ENCODE measurements around the gene CCZ1.
"Not testable (repeated sequence)": the region's sequence is repeated elsewhere in the genome, so short reads cannot be mapped to it uniquely, and the experiment has no call there.

- not testable (repeated sequence) for TF ChIP-seq SMAD1 (IDR thresholded peaks at IDR 0.05; ENCODE audit: low read depth, partially characterized antibody); RAD21 (IDR thresholded peaks at IDR 0.05; ENCODE audit: insufficient read depth, low read depth, low read length); YY1 (IDR thresholded peaks at IDR 0.05; ENCODE audit: low read depth, low read length); EZH2 (IDR thresholded peaks at IDR 0.05; ENCODE audit: borderline replicate concordance, control insufficient read depth, low read depth, low read length); RFX5 (IDR thresholded peaks at IDR 0.05; ENCODE audit: low read depth, low read length); GABPA (IDR thresholded peaks at IDR 0.05; ENCODE audit: low read depth); RCOR1 (conservative IDR thresholded peaks at IDR 0.05; ENCODE audit: low read depth, low read length); TCF7 (IDR thresholded peaks at IDR 0.05; ENCODE audit: borderline replicate concordance); CBFB (IDR thresholded peaks at IDR 0.05; ENCODE audit: low read depth); RBBP5 (conservative IDR thresholded peaks at IDR 0.05); POLR2A (IDR thresholded peaks at IDR 0.05; ENCODE audit: low read depth, low read length)
- TF ChIP-seq, protein P1, sequence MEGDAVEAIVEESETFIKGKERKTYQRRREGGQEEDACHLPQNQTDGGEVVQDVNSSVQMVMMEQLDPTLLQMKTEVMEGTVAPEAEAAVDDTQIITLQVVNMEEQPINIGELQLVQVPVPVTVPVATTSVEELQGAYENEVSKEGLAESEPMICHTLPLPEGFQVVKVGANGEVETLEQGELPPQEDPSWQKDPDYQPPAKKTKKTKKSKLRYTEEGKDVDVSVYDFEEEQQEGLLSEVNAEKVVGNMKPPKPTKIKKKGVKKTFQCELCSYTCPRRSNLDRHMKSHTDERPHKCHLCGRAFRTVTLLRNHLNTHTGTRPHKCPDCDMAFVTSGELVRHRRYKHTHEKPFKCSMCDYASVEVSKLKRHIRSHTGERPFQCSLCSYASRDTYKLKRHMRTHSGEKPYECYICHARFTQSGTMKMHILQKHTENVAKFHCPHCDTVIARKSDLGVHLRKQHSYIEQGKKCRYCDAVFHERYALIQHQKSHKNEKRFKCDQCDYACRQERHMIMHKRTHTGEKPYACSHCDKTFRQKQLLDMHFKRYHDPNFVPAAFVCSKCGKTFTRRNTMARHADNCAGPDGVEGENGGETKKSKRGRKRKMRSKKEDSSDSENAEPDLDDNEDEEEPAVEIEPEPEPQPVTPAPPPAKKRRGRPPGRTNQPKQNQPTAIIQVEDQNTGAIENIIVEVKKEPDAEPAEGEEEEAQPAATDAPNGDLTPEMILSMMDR (IDR thresholded peaks at IDR 0.05 in 2 of 3, conservative IDR thresholded peaks at IDR 0.05 in 1 of 3; ENCODE audit: control insufficient read depth in 2 of 3, extremely low read depth in 1 of 3, insufficient read depth in 1 of 3, low read depth in 3 of 3, low read length in 3 of 3) = not testable (repeated sequence)
- TF ChIP-seq, protein P2, sequence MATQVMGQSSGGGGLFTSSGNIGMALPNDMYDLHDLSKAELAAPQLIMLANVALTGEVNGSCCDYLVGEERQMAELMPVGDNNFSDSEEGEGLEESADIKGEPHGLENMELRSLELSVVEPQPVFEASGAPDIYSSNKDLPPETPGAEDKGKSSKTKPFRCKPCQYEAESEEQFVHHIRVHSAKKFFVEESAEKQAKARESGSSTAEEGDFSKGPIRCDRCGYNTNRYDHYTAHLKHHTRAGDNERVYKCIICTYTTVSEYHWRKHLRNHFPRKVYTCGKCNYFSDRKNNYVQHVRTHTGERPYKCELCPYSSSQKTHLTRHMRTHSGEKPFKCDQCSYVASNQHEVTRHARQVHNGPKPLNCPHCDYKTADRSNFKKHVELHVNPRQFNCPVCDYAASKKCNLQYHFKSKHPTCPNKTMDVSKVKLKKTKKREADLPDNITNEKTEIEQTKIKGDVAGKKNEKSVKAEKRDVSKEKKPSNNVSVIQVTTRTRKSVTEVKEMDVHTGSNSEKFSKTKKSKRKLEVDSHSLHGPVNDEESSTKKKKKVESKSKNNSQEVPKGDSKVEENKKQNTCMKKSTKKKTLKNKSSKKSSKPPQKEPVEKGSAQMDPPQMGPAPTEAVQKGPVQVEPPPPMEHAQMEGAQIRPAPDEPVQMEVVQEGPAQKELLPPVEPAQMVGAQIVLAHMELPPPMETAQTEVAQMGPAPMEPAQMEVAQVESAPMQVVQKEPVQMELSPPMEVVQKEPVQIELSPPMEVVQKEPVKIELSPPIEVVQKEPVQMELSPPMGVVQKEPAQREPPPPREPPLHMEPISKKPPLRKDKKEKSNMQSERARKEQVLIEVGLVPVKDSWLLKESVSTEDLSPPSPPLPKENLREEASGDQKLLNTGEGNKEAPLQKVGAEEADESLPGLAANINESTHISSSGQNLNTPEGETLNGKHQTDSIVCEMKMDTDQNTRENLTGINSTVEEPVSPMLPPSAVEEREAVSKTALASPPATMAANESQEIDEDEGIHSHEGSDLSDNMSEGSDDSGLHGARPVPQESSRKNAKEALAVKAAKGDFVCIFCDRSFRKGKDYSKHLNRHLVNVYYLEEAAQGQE (IDR thresholded peaks at IDR 0.05; ENCODE audit: low read depth, low read length) = not testable (repeated sequence)
These were observed 18.9 kb upstream of the CCZ1 start for GRCh38 chr7:5879591-5879990.

All from GM12878 (cell line).